Breast epithelium (tissue), 4 donors: ENCODE measurements around the gene DUSP15. TPM values are rescaled to one million over a fixed set of nuclear protein-coding genes. Genes with fewer than 3 reads are reported as not detected.
A peak's percentile ranks its signal among the peaks of the same experiment; 100 is the strongest.

ENCODE experiments used
- DNase-seq, 2 donors: peaks; one replicate each; pipeline ENCODE4 v3.0.0-alpha.2; 2019; ENCODE audit warnings: low spot score in 2 of 2
- H3K27ac ChIP-seq, 2 donors: fragments of 200-600 bp; sonication (generic) in 1 of 2; one replicate each; pipeline ENCODE4 v1.5.1; 2016 to 2019; ENCODE audit warnings: mild to moderate bottlenecking in 1 of 2
- H3K27me3 ChIP-seq, 2 donors: fragments of 200-600 bp; sonication (generic) in 1 of 2; one replicate each; pipeline versions ENCODE4 v1.5.1 to v1.6.0; 2017 to 2019; ENCODE audit warnings: control low read depth in 1 of 2, mild to moderate bottlenecking in 1 of 2
- H3K36me3 ChIP-seq: fragments of 200-600 bp; one replicate; pipeline ENCODE4 v1.5.1; 2019
- H3K4me1 ChIP-seq, 2 donors: fragments of 200-600 bp; sonication (generic); one replicate each; pipeline ENCODE4 v1.5.1; 2016 to 2019; ENCODE audit warnings: control low read depth in 1 of 2
- H3K4me3 ChIP-seq, 3 donors: fragments of 200-600 bp; sonication (generic); 1 replicate in 2 of 3; 2 replicates in 1 of 3; pipeline ENCODE4 v1.5.1; 2016 to 2019; ENCODE audit warnings: mild to moderate bottlenecking in 3 of 3, moderate library complexity in 2 of 3
- H3K9me3 ChIP-seq, 2 donors: fragments of 200-600 bp; sonication (generic) in 1 of 2; one replicate each; pipeline ENCODE4 v1.5.1; 2016 to 2019; ENCODE audit warnings: control low read depth in 1 of 2
- CTCF ChIP-seq, 3 donors: fragments of 450-650 bp; IDR thresholded peaks; one replicate each; pipeline ENCODE4 v1.5.1; 2016 to 2017; ENCODE audit warnings: antibody characterized with exemption in 3 of 3, mild to moderate bottlenecking in 3 of 3, moderate library complexity in 3 of 3
- POLR2A ChIP-seq: fragments of 450-650 bp; IDR thresholded peaks from one replicate; pipeline ENCODE4 v1.6.1; 2016; ENCODE audit warnings: antibody characterized with exemption, mild to moderate bottlenecking, moderate library complexity
- POLR2AphosphoS5 ChIP-seq, 3 donors: sonication (generic); formaldehyde crosslinking; IDR thresholded peaks; one replicate each; pipeline ENCODE4 v1.6.1; 2017; ENCODE audit warnings: antibody characterized with exemption in 3 of 3
- intact Hi-C: fragments of 100-400 bp; cut with DNase I; formaldehyde crosslinking; loops from one replicate; pipeline ENCODE4 v1.15.1; 2023; ENCODE audit warnings: low total_unique reads
- total RNA-seq, 3 donors: library from RNA; depleted of rRNA; stranded (reverse); fragments of >200 nt; gene quantifications; one replicate each; pipeline ENCODE4 v1.1.0, GENCODE V29; 2016

Gene DUSP15
- total RNA-seq, 3 donors from 2014 or later, result 1.9 to 3.6 (median 2.1) TPM

GRCh38 chr20:31856516-31856915 lies 13.8 kb downstream of the DUSP15 start:
- H3K36me3 ChIP-seq, result no peaks in the 10 kb centered on the region
- intact Hi-C loops, result loop anchor here (10.0 kb wide), 2 partner anchors 98 to 1138 kb away; partner anchors contain the start of gene PDRG1
- H3K4me3 ChIP-seq, result no peak overlapping the region
- TF ChIP-seq POLR2AphosphoS5 (IDR thresholded peaks at IDR 0.05) (no peak), CTCF (IDR thresholded peaks at IDR 0.05) (no peak), POLR2A (no peak)
- no peak for DNase-seq
- H3K9me3 ChIP-seq, result no peaks in the 10 kb centered on the region
- no peak overlapping the region for H3K27ac ChIP-seq
- H3K27me3 ChIP-seq, result peaks cover 0 to 12% of the 10 kb centered on the region in 2 donors
- H3K4me1 ChIP-seq, result no peaks in the 10 kb centered on the region

GRCh38 chr20:31853481-31853880 lies 16.8 kb downstream of the DUSP15 start:
- intact Hi-C loops, result loop anchor here (10.0 kb wide), 2 partner anchors 101 to 1141 kb away; partner anchors contain the start of gene PDRG1
- Histone ChIP-seq H3K4me1 (no peaks in the 10 kb centered on the region), H3K9me3 (no peaks in the 10 kb centered on the region), H3K27me3 (peaks cover 0 to 30% of the 10 kb centered on the region in 2 donors), H3K36me3 (no peaks in the 10 kb centered on the region), H3K4me3 (no peak overlapping the region), H3K27ac (no peak overlapping the region)
- no peak for TF ChIP-seq POLR2AphosphoS5 (IDR thresholded peaks at IDR 0.05)
- TF ChIP-seq CTCF (IDR thresholded peaks at IDR 0.05), result no peak
- no peak for TF ChIP-seq POLR2A
- DNase-seq, result no peak

GRCh38 chr20:31851240-31851955 lies 18.9 kb downstream of the DUSP15 start:
- intact Hi-C loops, result loop anchor here (10.0 kb wide), 2 partner anchors 103 to 1143 kb away; partner anchors contain the start of gene PDRG1
- Histone ChIP-seq H3K4me3 (no peak overlapping the region), H3K36me3 (no peaks in the 10 kb centered on the region), H3K27me3 (peaks cover 0 to 22% of the 10 kb centered on the region in 2 donors), H3K9me3 (no peaks in the 10 kb centered on the region), H3K27ac (no peak overlapping the region), H3K4me1 (no peaks in the 10 kb centered on the region)
- no peak for TF ChIP-seq POLR2AphosphoS5 (IDR thresholded peaks at IDR 0.05)
- TF ChIP-seq POLR2A, result no peak
- TF ChIP-seq CTCF (IDR thresholded peaks at IDR 0.05), result no peak
- no peak for DNase-seq

- peaks cover 0 to 22% of the 10 kb centered on the region in 2 donors for H3K27me3 ChIP-seq
- H3K27ac ChIP-seq, result no peak overlapping the region
- H3K36me3 ChIP-seq, result no peaks in the 10 kb centered on the region
- TF ChIP-seq POLR2AphosphoS5 (IDR thresholded peaks at IDR 0.05), result no peak
- no peak for TF ChIP-seq POLR2A
- no peak for TF ChIP-seq CTCF (IDR thresholded peaks at IDR 0.05)
- DNase-seq, result no peak
- no peaks in the 10 kb centered on the region for H3K4me1 ChIP-seq
- H3K9me3 ChIP-seq, result no peaks in the 10 kb centered on the region
- intact Hi-C loops, result no loop called here
- peak overlapping the region in 1 of 3 donors; percentile 19 for H3K4me3 ChIP-seq
These were observed 20.9 kb downstream of the DUSP15 start for GRCh38 chr20:31849306-31849930.
